Heart right ventricle (tissue), 16 donors: Measurements from ENCODE around the gene HCK. TPM values are rescaled to one million over a fixed set of nuclear protein-coding genes. Genes with fewer than 3 reads are reported as not detected.
A peak's percentile ranks its signal among the peaks of the same experiment; 100 is the strongest.

ENCODE experiments used
- ATAC-seq, 8 donors: fragments of 200-7000 bp; cut with Tn5 transposase; one replicate each; pipeline ENCODE4 v1.9.1; 2020; ENCODE audit warnings: mild to moderate bottlenecking in 8 of 8, moderate library complexity in 8 of 8, moderate number of reproducible peaks in 1 of 8
- DNase-seq, 2 donors: peaks; one replicate each; pipeline ENCODE4 v3.0.0-alpha.2; 2020
- H3K27ac ChIP-seq, 10 donors: fragments of 200-600 bp; sonication (generic) in 2 of 10; one replicate each; pipeline versions ENCODE4 v1.5.0 to v1.8.0; 2020 to 2022; ENCODE audit warnings: mild to moderate bottlenecking in 3 of 10
- H3K27me3 ChIP-seq, 7 donors: fragments of 200-600 bp; one replicate each; pipeline ENCODE4 v1.8.0; 2021 to 2022; ENCODE audit warnings: mild to moderate bottlenecking in 2 of 7
- H3K36me3 ChIP-seq, 9 donors: fragments of 200-600 bp; sonication (generic) in 1 of 9; one replicate each; pipeline versions ENCODE4 v1.5.0 to v1.8.0; 2020 to 2022; ENCODE audit warnings: mild to moderate bottlenecking in 2 of 9
- H3K4me1 ChIP-seq, 9 donors: fragments of 200-600 bp; sonication (generic) in 1 of 9; one replicate each; pipeline versions ENCODE4 v1.5.0 to v1.8.0; 2020 to 2022; ENCODE audit warnings: mild to moderate bottlenecking in 4 of 9
- H3K4me3 ChIP-seq, 10 donors: fragments of 200-600 bp; sonication (generic) in 2 of 10; one replicate each; pipeline versions ENCODE4 v1.5.0 to v1.8.0; 2020 to 2022; ENCODE audit warnings: mild to moderate bottlenecking in 7 of 10, moderate library complexity in 2 of 10
- H3K9me3 ChIP-seq, 11 donors: fragments of 200-600 bp in 10 of 11; sonication (generic) in 2 of 11; one replicate each; pipeline versions ENCODE4 v1.5.0 to v1.8.0; 2013 to 2022; ENCODE audit warnings: mild to moderate bottlenecking in 2 of 11, control low read depth in 1 of 11, moderate library complexity in 1 of 11
- CTCF ChIP-seq, 9 donors: fragments of 200-600 bp; sonication (generic) in 2 of 9; IDR thresholded peaks; one replicate each; pipeline versions ENCODE4 v1.5.0 to v1.8.0; 2021 to 2022; ENCODE audit warnings: antibody characterized with exemption in 9 of 9, mild to moderate bottlenecking in 5 of 9, moderate library complexity in 1 of 9
- WGBS, 2 donors: extraction: QIAGEN DNeasy Blood & Tissue Kit; methylation state at CpG; one replicate each; pipeline ENCODE4 v1.1.7; 2013; ENCODE audit warnings: inconsistent platforms in 1 of 2; 5-methylcytosine and 5-hydroxymethylcytosine counted together
- intact Hi-C, 10 donors: fragments of 100-400 bp; cut with DNase I; formaldehyde crosslinking; loops; one replicate each; pipeline versions ENCODE4 v1.11.1 to v1.14.2; 2022
- polyA plus RNA-seq, 2 donors: library from polyadenylated mRNA; stranded (reverse); fragments of 200-250 nt; gene quantifications; one replicate each; pipeline ENCODE4 v1.2.3, GENCODE V29; 2013
- total RNA-seq, 10 donors: library from RNA; stranded (reverse); fragmentation: NEBNext Ultra II Directional in 3 of 10; extraction: Animal tissue kit (Norgen Biotek cat#: 25700) in 3 of 10; gene quantifications; one replicate each; pipeline versions ENCODE4 v1.2.1 to v1.2.4, GENCODE V29; 2021 to 2023
- donor health status: Arrhythmogenic right ventricular cardiomyopathy.
- donor health status: ischemic (EF 13 %, LVEDD 7.1; RV severe dilation, severe dysfunction).
- donor health status: healthy with polysubstance abuse.
- donor health status: DM: no; HTN: yes; CAD: no.
- donor health status: DM: no; HTN: no; CAD: no.
- donor health status: ischemic (EF 25% LVEDD 6.9; RV normal size, moderate dysfunction).
- donor health status: ischemic (EF 25% LVEDD 5.7; RV mildly dilated, moderate dysfunction).
- donor health status: healthy.
- donor health status: DM: yes; HTN: yes; CAD: no.
- donor health status: Ischemic cardiomyopathy.
- donor health status: ischemic (EF 35%, LVEDD 5.7; RV mildly dilated, moderate dysfunction).
- donor health status: nonischemic (EF 11% LVEDD 7.7; RV severe dilation, severe dysfunction).
- donor health status: DM: yes; HTN: yes; CAD: no.
- donor health status: PGD.
- donor health status: ischemic (EF 29% LVEDD 5.4; RV normal size, mild dysfunction).
- donor health status: nonischemic (EF 23%, LVEDD 6.1; RV moderate dilation, normal function).

Gene HCK
- total and polyA plus RNA-seq, 12 donors = 1.6 to 22.9 (median 3.0) TPM

GRCh38 chr20:32109392-32110172 lies 57.5 kb downstream of the HCK start, which contains the start of gene TM9SF4:
Gene TM9SF4, plus strand, starts transcription at chr20:32109714. Its CDS starts 27 bp downstream, at chr20:32109741.
- peaks cover 0 to 47% (median 34%) of the 10 kb centered on the region in 9 donors for H3K4me1 ChIP-seq
- ATAC-seq = peak; percentile 93 to 97 (median 96)
- peak within 1 kb of the TSS; percentile 80 to 99 (median 97) for H3K27ac ChIP-seq
- 0% methylated on average over 38 of the region's 38 CpGs for WGBS, 2 donors
- intact Hi-C loops = loop anchor here in 2 of 10 donors (5.0 to 10.0 kb wide), 2 partner anchors 95 to 98 kb away; partner anchors contain the start of genes PLAGL2 (in 2 of the 2) and POFUT1 (in 2 of the 2)
- H3K36me3 ChIP-seq = peaks cover 0 to under 1% (median 0%) of the 10 kb centered on the region in 9 donors
- peak within 1 kb of the TSS; percentile 69 to 96 (median 81) for H3K4me3 ChIP-seq
- H3K27me3 ChIP-seq = no peaks in the 10 kb centered on the region
- DNase-seq = peak; percentile 87 to 95
- H3K9me3 ChIP-seq = no peaks in the 10 kb centered on the region
- no peak for TF ChIP-seq CTCF (IDR thresholded peaks at IDR 0.05)

- 1 to 2% methylated on average over 8 of the region's 8 CpGs for WGBS, 2 donors
- no peak for TF ChIP-seq CTCF (IDR thresholded peaks at IDR 0.05)
- Histone ChIP-seq H3K27ac (peak overlapping the region in 9 of 10 donors; percentile 80 to 99 (median 97)), H3K4me1 (peaks cover 0 to 54% (median 34%) of the 10 kb centered on the region in 9 donors), H3K36me3 (peaks cover 0 to 7% (median 0%) of the 10 kb centered on the region in 9 donors), H3K4me3 (peak overlapping the region; percentile 69 to 96 (median 81)), H3K9me3 (no peaks in the 10 kb centered on the region), H3K27me3 (no peaks in the 10 kb centered on the region)
- ATAC-seq (peak in 2 of 8 donors; percentile 21 to 37), DNase-seq (no peak)
- intact Hi-C loops = loop anchor here in 1 of 10 donors (10.0 kb wide), 1 partner anchor 95 kb away; the partner anchor contains the start of genes PLAGL2 and POFUT1
These were observed 58.2 kb downstream of the HCK start for GRCh38 chr20:32110173-32110704.

- intact Hi-C loops = loop anchor here in 1 of 10 donors (10.0 kb wide), 1 partner anchor 94 kb away; the partner anchor contains the start of genes PLAGL2 and POFUT1
- Histone ChIP-seq H3K27me3 (no peaks in the 10 kb centered on the region), H3K27ac (peak overlapping the region in 4 of 10 donors; percentile 80 to 99 (median 98)), H3K9me3 (no peaks in the 10 kb centered on the region), H3K4me1 (peaks cover 0 to 57% (median 34%) of the 10 kb centered on the region in 9 donors), H3K36me3 (peaks cover 0 to 12% (median 0%) of the 10 kb centered on the region in 9 donors), H3K4me3 (peak overlapping the region in 9 of 10 donors; percentile 69 to 96 (median 79))
- ATAC-seq (no peak), DNase-seq (no peak)
- no peak for TF ChIP-seq CTCF (IDR thresholded peaks at IDR 0.05)
- WGBS, 2 donors = 56 to 66% methylated on average over 3 of the region's 3 CpGs
These were observed 58.7 kb downstream of the HCK start for GRCh38 chr20:32110727-32111126.

- no peak overlapping the region for H3K4me3 ChIP-seq
- intact Hi-C loops = loop anchor here in 1 of 10 donors (10.0 kb wide), 1 partner anchor 94 kb away; the partner anchor contains the start of genes PLAGL2 and POFUT1
- H3K27me3 ChIP-seq = no peaks in the 10 kb centered on the region
- TF ChIP-seq CTCF (IDR thresholded peaks at IDR 0.05) = no peak
- ATAC-seq (no peak), DNase-seq (no peak)
- H3K4me1 ChIP-seq = peaks cover 0 to 61% (median 35%) of the 10 kb centered on the region in 9 donors
- peak overlapping the region in 3 of 10 donors; percentile 1 to 99 (median 80) for H3K27ac ChIP-seq
- peaks cover 0 to 17% (median 0%) of the 10 kb centered on the region in 9 donors for H3K36me3 ChIP-seq
- no peaks in the 10 kb centered on the region for H3K9me3 ChIP-seq
- WGBS, 2 donors = 77 to 79% methylated on average over 3 of the region's 3 CpGs
These were observed 59.2 kb downstream of the HCK start for GRCh38 chr20:32111156-32111686.
